ENCODE measurements around the gene IGDCC3.
A peak's percentile ranks its signal among the peaks of the same experiment; 100 is the strongest.

Gene IGDCC3

GRCh38 chr15:65377976-65378366 is at the start of gene IGDCC3:
IGDCC3 (minus strand) TSS chr15:65378002; CDS start chr15:65377788, 214 bp downstream.
- DNase-seq (ENCODE audit: low read depth, low spot score), result no peak
- no peak within 1 kb of the TSS for H3K27ac ChIP-seq

- no peak overlapping the region for H3K27ac ChIP-seq
- no peak for DNase-seq (ENCODE audit: low read depth, low spot score)
These were observed 48.5 kb upstream of the IGDCC3 start for GRCh38 chr15:65426216-65426853.

GRCh38 chr15:65424683-65425082 is 46.9 kb upstream of the IGDCC3 start:
- no peak overlapping the region for H3K27ac ChIP-seq
- DNase-seq (ENCODE audit: low read depth, low spot score), result no peak

DNA sequence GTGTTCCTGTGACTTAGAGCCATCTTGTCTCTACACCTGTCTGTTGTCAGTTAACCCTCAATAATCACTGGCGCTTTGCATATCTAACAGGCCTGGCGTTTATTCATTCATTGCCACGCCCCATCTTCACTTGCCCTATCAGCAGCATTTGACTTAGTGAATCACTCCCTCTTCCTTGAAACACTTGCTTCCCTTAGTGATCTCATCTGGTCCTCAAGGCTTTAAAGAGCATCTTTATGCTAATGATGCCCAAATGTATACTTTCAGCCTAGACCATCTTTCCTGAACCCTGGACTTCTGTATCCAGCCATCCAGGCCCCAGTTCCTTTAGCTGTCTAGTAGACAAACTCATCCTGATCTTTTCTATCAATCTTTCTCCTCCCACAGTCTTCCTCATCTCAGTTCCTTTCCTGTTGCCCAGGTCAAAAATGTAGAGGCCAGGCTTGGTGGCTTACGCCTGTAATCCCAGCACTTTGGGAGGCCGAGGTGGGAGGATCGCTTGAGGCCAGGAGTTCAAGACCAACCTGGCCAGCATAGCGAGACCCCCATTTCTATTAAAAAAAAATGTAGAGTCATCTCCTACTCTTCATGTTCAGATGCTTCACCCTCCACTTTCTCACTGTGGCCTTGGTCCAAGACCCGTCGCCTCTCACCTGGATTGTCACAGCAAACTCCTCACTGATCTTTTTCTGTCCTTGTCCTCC is 46.3 kb upstream of the IGDCC3 start:
- DNase-seq (ENCODE audit: low read depth, low spot score), result no peak
- no peak overlapping the region for H3K27ac ChIP-seq

DNA sequence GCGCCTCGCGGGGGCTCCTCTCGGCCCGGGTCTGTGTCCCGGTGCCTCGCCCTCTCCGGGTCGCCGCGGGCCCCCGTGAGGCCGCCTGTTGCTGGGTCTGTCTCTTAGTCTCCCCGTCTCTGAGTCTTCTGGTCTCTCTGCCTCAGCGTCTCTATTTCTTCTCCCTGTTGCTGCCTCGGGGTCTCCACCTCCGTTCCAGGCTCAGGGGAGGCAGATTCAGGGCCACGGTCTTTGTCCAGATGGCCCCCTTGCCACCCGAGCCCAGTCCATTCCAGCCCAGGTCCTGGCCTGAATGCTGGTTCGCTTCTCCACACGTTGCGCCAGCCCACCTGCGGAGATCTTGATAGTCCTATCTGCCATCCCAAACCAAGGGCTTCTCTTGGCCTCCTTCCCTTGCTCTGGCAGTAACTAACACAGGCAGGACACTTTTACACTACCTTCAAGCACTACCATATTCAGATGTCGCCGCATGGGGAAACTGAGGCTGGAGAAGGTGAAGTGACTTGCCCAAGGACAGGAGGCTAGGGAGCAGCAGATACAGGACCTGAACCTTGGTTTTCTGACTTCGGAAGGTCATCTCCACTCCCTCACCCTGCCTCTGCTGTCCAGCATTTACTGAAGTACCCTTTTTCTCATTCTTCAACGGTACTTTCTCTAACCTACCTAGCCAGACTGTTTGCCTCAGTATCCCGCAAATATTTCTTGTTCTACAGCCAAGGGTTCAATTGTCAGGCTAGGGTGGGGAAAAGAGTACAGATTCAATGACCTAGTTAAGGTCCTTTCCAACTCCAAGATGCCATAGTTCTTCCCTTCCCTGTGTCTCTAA is 45.6 kb upstream of the IGDCC3 start:
- no peak for DNase-seq (ENCODE audit: low read depth, low spot score)
- H3K27ac ChIP-seq, result no peak overlapping the region

GRCh38 chr15:65421360-65422215 is 43.8 kb upstream of the IGDCC3 start:
- DNase-seq (ENCODE audit: low read depth, low spot score), result no peak
- H3K27ac ChIP-seq, result no peak overlapping the region

- no peak overlapping the region for H3K27ac ChIP-seq
- DNase-seq (ENCODE audit: low read depth, low spot score), result no peak
These were observed 43.2 kb upstream of the IGDCC3 start for GRCh38 chr15:65420975-65421359.

DNA sequence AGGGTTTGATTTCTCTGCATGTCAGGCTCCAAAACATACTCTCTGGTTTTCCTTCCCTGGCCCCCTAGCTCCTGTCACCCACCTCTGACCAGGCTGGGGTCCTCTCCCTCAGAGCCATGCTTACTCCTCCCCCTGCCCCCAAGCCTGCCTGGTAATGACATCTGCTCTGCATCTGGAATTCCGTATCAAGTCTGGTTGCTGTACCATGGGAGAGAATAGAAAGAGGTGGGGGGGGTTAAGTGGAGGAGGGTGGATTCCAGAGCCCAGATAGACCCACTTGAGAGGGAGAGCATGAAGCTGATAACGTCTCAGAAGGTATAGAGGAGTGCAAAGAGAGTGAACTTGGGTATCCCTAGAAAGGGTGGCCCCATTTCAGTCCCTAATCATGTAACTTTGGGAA is 40.8 kb upstream of the IGDCC3 start:
- DNase-seq (ENCODE audit: low read depth, low spot score), result no peak

GRCh38 chr15:65416845-65417416 is 39.1 kb upstream of the IGDCC3 start:
- H3K27ac ChIP-seq, result no peak overlapping the region
- DNase-seq (ENCODE audit: low read depth, low spot score), result no peak

More for the DNA sequence above, 40.8 kb upstream of the IGDCC3 start:
- H3K27ac ChIP-seq, result no peak overlapping the region

- no peak overlapping the region for H3K27ac ChIP-seq
- DNase-seq (ENCODE audit: low read depth, low spot score), result no peak
These were observed 37.2 kb upstream of the IGDCC3 start for GRCh38 chr15:65414841-65415621.

DNA sequence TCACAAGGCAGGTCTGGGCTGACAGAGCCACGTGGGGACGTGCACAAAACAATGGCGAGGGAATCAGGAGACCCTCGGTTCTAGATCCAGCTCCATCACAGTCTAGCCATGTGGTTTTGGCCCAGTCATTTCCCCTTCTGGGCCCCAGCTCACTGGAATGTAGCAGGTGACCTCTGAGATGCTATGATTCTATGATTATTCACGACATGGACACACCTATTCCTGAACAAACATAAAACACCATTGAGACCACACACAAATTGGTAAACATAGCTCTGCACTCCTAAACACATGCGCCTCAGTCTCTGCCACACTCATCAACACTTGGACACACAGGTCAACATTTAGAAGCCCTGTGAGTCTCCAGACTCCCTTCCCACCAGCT is 36.0 kb upstream of the IGDCC3 start:
- peak; percentile 36 for DNase-seq (ENCODE audit: low read depth, low spot score)
- peak overlapping the region; percentile 17 for H3K27ac ChIP-seq

- DNase-seq (ENCODE audit: low read depth, low spot score), result no peak
- H3K27ac ChIP-seq, result peak overlapping the region; percentile 17
These were observed 35.4 kb upstream of the IGDCC3 start for GRCh38 chr15:65413051-65413759.

DNA sequence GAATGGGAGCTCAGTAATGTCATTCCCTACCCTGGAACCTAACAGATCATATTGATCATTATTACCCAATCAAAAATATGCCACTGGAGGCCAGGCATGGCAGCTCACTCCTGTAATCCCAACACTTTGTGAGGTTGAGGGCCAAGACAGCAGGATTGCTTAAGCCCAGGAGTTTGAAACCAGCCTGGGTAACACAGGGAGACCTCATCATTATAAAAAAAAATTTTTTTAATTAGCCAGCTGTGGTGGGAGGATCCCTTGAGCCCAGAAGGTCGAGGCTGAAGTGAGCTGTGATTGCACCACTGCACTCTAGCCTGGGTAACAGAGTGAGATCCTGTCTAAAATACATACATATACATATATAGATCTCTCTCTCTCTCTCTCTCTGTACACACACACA is 34.8 kb upstream of the IGDCC3 start:
- H3K27ac ChIP-seq, result no peak overlapping the region
- DNase-seq (ENCODE audit: low read depth, low spot score), result no peak

DNA sequence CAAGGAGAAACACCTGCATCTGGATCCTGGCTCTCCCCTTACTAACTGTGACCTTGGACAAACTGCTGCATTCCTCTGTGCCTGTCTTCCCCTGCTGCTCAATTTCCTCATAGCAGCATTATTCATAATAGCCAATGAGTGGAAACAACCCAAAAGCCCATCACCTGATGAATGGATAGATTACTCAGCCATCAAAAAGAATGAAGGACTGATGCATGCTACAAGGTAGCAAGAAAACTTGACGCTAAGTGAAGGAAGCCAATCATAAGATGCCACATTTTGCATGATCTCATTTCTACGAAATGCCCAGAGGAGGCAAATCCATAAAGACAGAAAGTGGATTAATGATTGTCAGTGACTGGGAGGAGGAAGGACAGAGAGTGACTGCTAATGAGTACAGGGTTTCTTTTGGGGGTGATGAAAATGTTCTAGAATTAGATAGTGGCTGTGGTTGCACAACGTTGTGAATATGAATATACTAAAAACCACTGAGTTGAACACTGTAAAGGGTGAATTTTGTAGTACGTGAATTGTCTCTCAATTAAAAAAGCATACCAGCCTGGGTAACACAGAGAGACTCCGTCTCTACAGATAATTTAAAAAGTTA is 33.8 kb upstream of the IGDCC3 start:
- H3K27ac ChIP-seq, result peak overlapping the region; percentile 6
- no peak for DNase-seq (ENCODE audit: low read depth, low spot score)

GRCh38 chr15:65410972-65411371 is 33.2 kb upstream of the IGDCC3 start:
- no peak for DNase-seq (ENCODE audit: low read depth, low spot score)
- H3K27ac ChIP-seq, result no peak overlapping the region

DNA sequence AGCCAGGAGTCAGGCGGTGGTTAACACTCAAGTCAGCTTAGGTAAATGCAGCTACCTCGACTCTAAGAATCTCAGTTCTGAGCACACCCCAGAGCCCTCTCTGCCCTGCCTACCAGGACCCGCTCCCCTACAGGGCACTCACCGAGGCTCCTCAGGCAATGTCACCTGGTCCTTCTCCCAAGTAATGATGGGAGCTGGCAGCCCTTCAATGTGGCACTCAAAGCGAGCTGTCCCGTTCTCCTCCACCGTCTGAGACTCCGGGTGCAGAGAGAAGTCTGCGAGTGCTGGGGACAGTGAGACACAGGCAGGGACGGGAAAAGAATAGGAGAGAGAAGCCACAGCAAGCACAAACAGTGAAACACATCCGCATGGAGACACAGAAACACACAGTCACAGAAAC is 32.2 kb upstream of the IGDCC3 start:
- no peak overlapping the region for H3K27ac ChIP-seq
- no peak for DNase-seq (ENCODE audit: low read depth, low spot score)

DNA sequence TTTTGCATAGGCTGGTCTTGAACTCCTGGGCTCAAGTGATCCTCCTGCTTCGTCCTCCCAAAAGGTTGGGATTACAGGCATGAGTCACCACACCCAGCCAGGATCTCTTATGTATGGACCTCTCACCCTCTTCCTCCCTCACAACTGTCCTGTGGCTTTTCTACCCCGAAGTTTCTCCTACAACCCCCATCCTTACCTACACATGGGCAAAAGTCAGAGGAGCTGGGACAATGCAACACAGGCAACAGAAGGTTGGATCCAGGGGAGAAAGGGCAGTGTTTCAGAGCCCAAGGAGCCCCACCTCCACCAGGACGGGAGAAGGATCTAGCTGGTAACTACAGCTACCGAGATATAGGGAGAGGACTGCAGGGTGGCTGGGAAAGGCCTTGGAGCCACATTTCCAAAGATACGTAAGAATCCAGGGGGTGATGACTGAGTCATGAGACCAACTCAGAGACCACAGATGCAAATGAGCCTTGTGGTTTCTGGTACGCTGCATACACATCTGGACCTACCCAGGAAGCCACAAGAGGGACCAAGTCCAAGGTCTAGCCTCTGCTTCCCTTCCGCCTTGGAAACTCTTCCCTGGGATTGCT is 31.3 kb upstream of the IGDCC3 start:
- no peak for DNase-seq (ENCODE audit: low read depth, low spot score)
- no peak overlapping the region for H3K27ac ChIP-seq

Data from epithelial cell of prostate (primary cell).